ENCODE results near the gene TXNL1. TPM values are rescaled to one million over a fixed set of nuclear protein-coding genes. Genes with fewer than 3 reads are reported as not detected.

Gene TXNL1
- total RNA-seq, 1 experiment from 2014 or later: 54.5 TPM

GRCh38 chr18:56645415-56646016 lies 7.1 kb upstream of the TXNL1 start:
- no peak overlapping the region for H3K4me2 ChIP-seq
- no peak overlapping the region for H2AFZ ChIP-seq
- H4K20me1 ChIP-seq (ENCODE audit: insufficient read depth): no peaks in the 10 kb centered on the region
- H3K4me3 ChIP-seq: no peak overlapping the region
- TF ChIP-seq EZH2 (IDR thresholded peaks at IDR 0.05; ENCODE audit: low read depth): no peak
- TF ChIP-seq CTCF (conservative IDR thresholded peaks at IDR 0.05): peak; percentile 69; the same call in 1 of the 2 replicates
- intact Hi-C loops (cut with micrococcal nuclease; ENCODE audit: unreplicated experiment): no loop called here
- H3K27ac ChIP-seq: no peak overlapping the region
- no peaks in the 10 kb centered on the region for H3K9me3 ChIP-seq (ENCODE audit: insufficient read depth, low read depth)
- H3K79me2 ChIP-seq (ENCODE audit: low read depth): no peaks in the 10 kb centered on the region
- H3K27me3 ChIP-seq (ENCODE audit: insufficient read depth, low read depth): no peaks in the 10 kb centered on the region
- peaks cover 11% of the 10 kb centered on the region; the same call in 1 of the 2 replicates for H3F3A ChIP-seq (ENCODE audit: insufficient read depth, low read depth)
- peaks cover 16% of the 10 kb centered on the region for H3K4me1 ChIP-seq (replicated peaks; ENCODE audit: insufficient read depth)
- no peaks in the 10 kb centered on the region for H3K9me2 ChIP-seq (ENCODE audit: insufficient read depth)
- no peaks in the 10 kb centered on the region for H3K36me3 ChIP-seq (ENCODE audit: low read depth)
- DNase-seq: no peak
- POLR2A ChIA-PET (ENCODE audit: unreplicated experiment): no interaction called here
- CTCF ChIA-PET: no interaction called here
- BruUV-seq (replicated peaks): no TSS peak

GRCh38 chr18:56643381-56643780 lies 5.0 kb upstream of the TXNL1 start:
- no TSS peak for BruUV-seq (replicated peaks)
- Histone ChIP-seq H3K4me2 (no peak overlapping the region), H3K4me1 (replicated peaks; ENCODE audit: insufficient read depth) (peaks cover 18% of the 10 kb centered on the region), H3K9me2 (ENCODE audit: insufficient read depth) (no peaks in the 10 kb centered on the region), H3K27ac (no peak overlapping the region), H2AFZ (no peak overlapping the region), H3K36me3 (ENCODE audit: low read depth) (no peaks in the 10 kb centered on the region), H3K27me3 (ENCODE audit: insufficient read depth, low read depth) (no peaks in the 10 kb centered on the region), H4K20me1 (ENCODE audit: insufficient read depth) (no peaks in the 10 kb centered on the region), H3K4me3 (no peak overlapping the region), H3F3A (ENCODE audit: insufficient read depth, low read depth) (peaks cover 18% of the 10 kb centered on the region; the same call in 1 of the 2 replicates), H3K79me2 (ENCODE audit: low read depth) (no peaks in the 10 kb centered on the region), H3K9me3 (ENCODE audit: insufficient read depth, low read depth) (no peaks in the 10 kb centered on the region)
- no peak for TF ChIP-seq CTCF (conservative IDR thresholded peaks at IDR 0.05)
- no peak for TF ChIP-seq EZH2 (IDR thresholded peaks at IDR 0.05; ENCODE audit: low read depth)
- intact Hi-C loops (cut with micrococcal nuclease; ENCODE audit: unreplicated experiment): no loop called here
- ChIA-PET POLR2A (ENCODE audit: unreplicated experiment) (no interaction called here), CTCF (no interaction called here)
- DNase-seq: no peak

- peaks cover 18% of the 10 kb centered on the region for H3K4me1 ChIP-seq (replicated peaks; ENCODE audit: insufficient read depth)
- peak in 1 of 2 experiments; percentile 42 for DNase-seq
- no peaks in the 10 kb centered on the region for H3K9me2 ChIP-seq (ENCODE audit: insufficient read depth)
- peaks cover 18% of the 10 kb centered on the region; the same call in 1 of the 2 replicates for H3F3A ChIP-seq (ENCODE audit: insufficient read depth, low read depth)
- H3K4me3 ChIP-seq: no peak overlapping the region
- BruUV-seq (replicated peaks): no TSS peak
- H3K36me3 ChIP-seq (ENCODE audit: low read depth): no peaks in the 10 kb centered on the region
- H3K27ac ChIP-seq: peak overlapping the region; percentile 57
- H3K9me3 ChIP-seq (ENCODE audit: insufficient read depth, low read depth): no peaks in the 10 kb centered on the region
- peak overlapping the region; percentile 29 for H3K4me2 ChIP-seq
- POLR2A ChIA-PET (ENCODE audit: unreplicated experiment): interaction anchor here (1.0 kb wide), 1 partner anchor 9 kb away, joined by 3 read pairs; the partner anchor contains the start of gene WDR7
- H2AFZ ChIP-seq: no peak overlapping the region
- H4K20me1 ChIP-seq (ENCODE audit: insufficient read depth): peaks cover 9% of the 10 kb centered on the region
- CTCF ChIA-PET: interaction anchor here (0.6 kb wide), 1 partner anchor 721 kb away, joined by 4 read pairs; no protein-coding TSS in a partner anchor
- peaks cover 15% of the 10 kb centered on the region for H3K79me2 ChIP-seq (ENCODE audit: low read depth)
- TF ChIP-seq EZH2 (IDR thresholded peaks at IDR 0.05; ENCODE audit: low read depth): no peak
- TF ChIP-seq CTCF (conservative IDR thresholded peaks at IDR 0.05): no peak
- H3K27me3 ChIP-seq (ENCODE audit: insufficient read depth, low read depth): no peaks in the 10 kb centered on the region
- intact Hi-C loops (cut with micrococcal nuclease; ENCODE audit: unreplicated experiment): no loop called here
These were observed 3.4 kb upstream of the TXNL1 start for GRCh38 chr18:56641714-56642337.

Measured in PC-9 (cell line).